K562 (cell line): ENCODE data around the gene ZGLP1. TPM values are rescaled to one million over a fixed set of nuclear protein-coding genes. Genes with fewer than 3 reads are reported as not detected.

Experiments used
- CSDE1 ChIP-seq, 2 experiments: fragments of 450-650 bp; IDR thresholded peaks; 2 replicates each; pipeline ENCODE4 v1.6.1; 2016; ENCODE audit warnings: mild to moderate bottlenecking in 1 of 2
- MAZ ChIP-seq, 2 experiments: fragments of 450-650 bp in 1 of 2; sonication (generic) in 1 of 2; formaldehyde crosslinking; IDR thresholded peaks in 1 of 2; conservative IDR thresholded peaks in 1 of 2; 2 replicates each; pipeline versions ENCODE4 v1.4.0 to v1.5.0; 2020; ENCODE audit warnings: mild to moderate bottlenecking in 1 of 2, missing genetic modification reagents in 1 of 2
- NCOR1 ChIP-seq: fragments of 450-650 bp; IDR thresholded peaks from 2 replicates; pipeline ENCODE4 v1.6.1; 2016; ENCODE audit warnings: mild to moderate bottlenecking, moderate library complexity
- NR3C1 ChIP-seq: sonication (generic); formaldehyde crosslinking; IDR thresholded peaks from 2 replicates; pipeline ENCODE4 v1.8.1; 2022; ENCODE audit warnings: missing genetic modification reagents
- POLR3G ChIP-seq: IDR thresholded peaks from 2 replicates; pipeline ENCODE4 v1.6.1; 2011; ENCODE audit not compliant: insufficient read length, insufficient replicate concordance; ENCODE audit errors: extremely low read depth
- RFX1 ChIP-seq: fragments of 450-650 bp; IDR thresholded peaks from 2 replicates; pipeline ENCODE4 v1.6.1; 2016; ENCODE audit warnings: mild to moderate bottlenecking, moderate library complexity
- SIN3B ChIP-seq: fragments of 450-650 bp; IDR thresholded peaks from 2 replicates; pipeline ENCODE4 v1.6.1; 2017; ENCODE audit warnings: low read depth, mild to moderate bottlenecking, moderate library complexity
- SMARCC2 ChIP-seq: fragments of 450-650 bp; IDR thresholded peaks from 2 replicates; pipeline ENCODE4 v1.6.1; 2017; ENCODE audit warnings: antibody characterized with exemption, moderate library complexity, mild to moderate bottlenecking, low read depth
- SRSF1 ChIP-seq: fragments of 200-400 bp; formaldehyde crosslinking; IDR thresholded peaks from 2 replicates; pipeline ENCODE4 v1.6.1; 2017; ENCODE audit warnings: mild to moderate bottlenecking, low read depth, low read length, moderate library complexity
- TEAD1 ChIP-seq, 2 experiments: fragments of 450-650 bp in 1 of 2; sonication (generic) in 1 of 2; formaldehyde crosslinking; IDR thresholded peaks; 2 replicates each; pipeline versions ENCODE4 v1.4.0 to v1.8.0; 2020 to 2022; ENCODE audit warnings: mild to moderate bottlenecking in 2 of 2, missing genetic modification reagents in 1 of 2
- U2AF2 ChIP-seq: fragments of 200-400 bp; formaldehyde crosslinking; optimal IDR thresholded peaks from 2 replicates; pipeline ENCODE3; 2017; ENCODE audit warnings: low read depth, mild to moderate bottlenecking, low read length
- ZNF197 ChIP-seq: fragments of 200-800 bp; sonication (Bioruptor generic); IDR thresholded peaks from 2 replicates; pipeline ENCODE4 v1.6.1; 2016; ENCODE audit warnings: low read depth, missing genetic modification characterization, missing compliant biosample characterization
- polyA plus RNA-seq, 8 experiments: library from polyadenylated mRNA; depleted of rRNA in 4 of 8; stranded (reverse) in 5 of 8; unstranded in 3 of 8; fragments of >200 nt; fragmentation: Nextera tagmentation in 2 of 8; fragmentation: Illumina TruSeq in 1 of 8; extraction: Ambion mirVana in 2 of 8; extraction: Trizol in 1 of 8; gene quantifications; 2 replicates each; pipeline versions ENCODE4 v1.2.1 to v1.2.3, GENCODE V29; 2011 to 2014; ENCODE audit warnings: inconsistent platforms in 1 of 8, missing spikeins in 1 of 8
- total RNA-seq, 7 experiments: library from RNA; depleted of rRNA in 6 of 7; stranded (reverse); fragments of >200 nt in 6 of 7; fragmentation: Illumina TruSeq in 2 of 7; extraction: Trizol in 2 of 7; gene quantifications; 2 replicates each; pipeline versions ENCODE4 v1.2.1 to v1.2.3, GENCODE V29; 2011 to 2021; ENCODE audit warnings: low replicate concordance in 1 of 7
- TF ChIP-seq, protein P1 (sequence below): sonication (generic); formaldehyde crosslinking; IDR thresholded peaks from 2 replicates; pipeline ENCODE4 v1.8.0; 2022; ENCODE audit warnings: mild to moderate bottlenecking, missing genetic modification reagents
- TF ChIP-seq, protein P2 (sequence below): fragments of 150-350 bp; conservative IDR thresholded peaks from 2 replicates; pipeline ENCODE4 v1.6.1; 2014; ENCODE audit warnings: low read length
- TF ChIP-seq, protein P3 (sequence below): fragments of 250-450 bp; sonication (Bioruptor Pico); IDR thresholded peaks from 2 replicates; pipeline ENCODE4 v1.5.0; 2021

Gene ZGLP1
- total and polyA plus RNA-seq, 9 of the 15 experiments (the other 6 are each of a cell fraction or from before 2014, with no cell fraction given), result 0.24 to 4.5 (median 2.2) TPM

DNA sequence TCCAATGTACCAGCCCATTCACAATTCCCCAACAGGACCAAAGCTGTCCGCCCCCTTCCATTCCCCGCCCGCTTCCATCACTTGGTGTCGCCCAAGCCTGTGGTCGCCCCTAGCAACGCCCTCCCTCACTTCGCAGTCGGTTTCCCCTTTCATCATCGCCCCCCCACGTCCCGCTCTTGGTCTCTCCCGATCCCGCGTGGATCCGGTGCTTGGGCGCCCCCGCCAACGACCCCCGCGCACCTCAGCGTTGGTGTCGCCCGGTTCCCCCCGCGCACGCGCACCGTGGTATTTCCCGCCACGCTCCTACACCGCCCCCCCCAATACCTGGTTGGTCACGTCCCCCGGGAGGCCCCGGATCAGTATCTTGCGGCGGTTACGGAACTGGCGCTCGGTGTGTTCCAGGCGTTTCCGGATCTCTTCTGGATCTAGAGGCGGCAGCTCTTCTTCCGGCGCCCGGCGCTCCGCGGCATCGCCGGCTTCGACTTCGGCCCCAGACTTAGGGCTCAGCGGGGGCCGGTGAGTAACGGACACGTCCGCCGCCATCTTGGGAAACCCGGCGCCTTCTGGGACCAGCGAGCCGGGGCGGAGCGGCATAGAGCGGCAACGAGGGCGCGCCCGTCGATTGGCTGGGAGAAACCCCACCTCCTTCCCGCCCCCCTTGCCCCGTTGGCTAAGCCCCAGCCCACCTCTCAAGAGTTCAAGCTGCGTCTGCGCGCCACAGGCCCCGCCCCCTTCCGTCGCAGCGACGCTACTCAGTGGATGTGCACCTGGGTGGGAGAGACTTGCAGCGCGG lies 23.5 kb upstream of the ZGLP1 start, which contains the start of gene RAVER1 (continued):
- TF ChIP-seq, protein P1, sequence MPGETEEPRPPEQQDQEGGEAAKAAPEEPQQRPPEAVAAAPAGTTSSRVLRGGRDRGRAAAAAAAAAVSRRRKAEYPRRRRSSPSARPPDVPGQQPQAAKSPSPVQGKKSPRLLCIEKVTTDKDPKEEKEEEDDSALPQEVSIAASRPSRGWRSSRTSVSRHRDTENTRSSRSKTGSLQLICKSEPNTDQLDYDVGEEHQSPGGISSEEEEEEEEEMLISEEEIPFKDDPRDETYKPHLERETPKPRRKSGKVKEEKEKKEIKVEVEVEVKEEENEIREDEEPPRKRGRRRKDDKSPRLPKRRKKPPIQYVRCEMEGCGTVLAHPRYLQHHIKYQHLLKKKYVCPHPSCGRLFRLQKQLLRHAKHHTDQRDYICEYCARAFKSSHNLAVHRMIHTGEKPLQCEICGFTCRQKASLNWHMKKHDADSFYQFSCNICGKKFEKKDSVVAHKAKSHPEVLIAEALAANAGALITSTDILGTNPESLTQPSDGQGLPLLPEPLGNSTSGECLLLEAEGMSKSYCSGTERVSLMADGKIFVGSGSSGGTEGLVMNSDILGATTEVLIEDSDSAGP, result peak; percentile 81; the same call in 1 of the 2 replicates
- TF ChIP-seq MAZ (CRISPR knock-in tag; conservative IDR thresholded peaks at IDR 0.05 in 1 of 2, IDR thresholded peaks at IDR 0.05 in 1 of 2) (peak; percentile 86 to 87), SRSF1 (0 out of 2 replicates have a peak, but pooled peaks have one; percentile 64), SMARCC2 (no peak), POLR3G (no peak), ZNF197 (CRISPR knock-in tag) (no peak), TEAD1 (CRISPR knock-in tag; IDR thresholded peaks at IDR 0.05) (peak in 1 of 2 experiments; percentile 65; a peak in 1 of 4 replicates), U2AF2 (no peak), SIN3B (peak; percentile 92), NR3C1 (no peak), CSDE1 (IDR thresholded peaks at IDR 0.05) (0 out of 4 replicates have a peak, but pooled peaks of 1 of the 2 experiments have one; percentile 76), RFX1 (peak; percentile 95), NCOR1 (peak; percentile 6; the same call in 1 of the 2 replicates)
- TF ChIP-seq, protein P2, sequence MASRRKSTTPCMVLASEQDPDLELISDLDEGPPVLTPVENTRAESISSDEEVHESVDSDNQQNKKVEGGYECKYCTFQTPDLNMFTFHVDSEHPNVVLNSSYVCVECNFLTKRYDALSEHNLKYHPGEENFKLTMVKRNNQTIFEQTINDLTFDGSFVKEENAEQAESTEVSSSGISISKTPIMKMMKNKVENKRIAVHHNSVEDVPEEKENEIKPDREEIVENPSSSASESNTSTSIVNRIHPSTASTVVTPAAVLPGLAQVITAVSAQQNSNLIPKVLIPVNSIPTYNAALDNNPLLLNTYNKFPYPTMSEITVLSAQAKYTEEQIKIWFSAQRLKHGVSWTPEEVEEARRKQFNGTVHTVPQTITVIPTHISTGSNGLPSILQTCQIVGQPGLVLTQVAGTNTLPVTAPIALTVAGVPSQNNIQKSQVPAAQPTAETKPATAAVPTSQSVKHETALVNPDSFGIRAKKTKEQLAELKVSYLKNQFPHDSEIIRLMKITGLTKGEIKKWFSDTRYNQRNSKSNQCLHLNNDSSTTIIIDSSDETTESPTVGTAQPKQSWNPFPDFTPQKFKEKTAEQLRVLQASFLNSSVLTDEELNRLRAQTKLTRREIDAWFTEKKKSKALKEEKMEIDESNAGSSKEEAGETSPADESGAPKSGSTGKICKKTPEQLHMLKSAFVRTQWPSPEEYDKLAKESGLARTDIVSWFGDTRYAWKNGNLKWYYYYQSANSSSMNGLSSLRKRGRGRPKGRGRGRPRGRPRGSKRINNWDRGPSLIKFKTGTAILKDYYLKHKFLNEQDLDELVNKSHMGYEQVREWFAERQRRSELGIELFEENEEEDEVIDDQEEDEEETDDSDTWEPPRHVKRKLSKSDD, result peak; percentile 76; the same call in 1 of the 2 replicates
- TF ChIP-seq, protein P3, sequence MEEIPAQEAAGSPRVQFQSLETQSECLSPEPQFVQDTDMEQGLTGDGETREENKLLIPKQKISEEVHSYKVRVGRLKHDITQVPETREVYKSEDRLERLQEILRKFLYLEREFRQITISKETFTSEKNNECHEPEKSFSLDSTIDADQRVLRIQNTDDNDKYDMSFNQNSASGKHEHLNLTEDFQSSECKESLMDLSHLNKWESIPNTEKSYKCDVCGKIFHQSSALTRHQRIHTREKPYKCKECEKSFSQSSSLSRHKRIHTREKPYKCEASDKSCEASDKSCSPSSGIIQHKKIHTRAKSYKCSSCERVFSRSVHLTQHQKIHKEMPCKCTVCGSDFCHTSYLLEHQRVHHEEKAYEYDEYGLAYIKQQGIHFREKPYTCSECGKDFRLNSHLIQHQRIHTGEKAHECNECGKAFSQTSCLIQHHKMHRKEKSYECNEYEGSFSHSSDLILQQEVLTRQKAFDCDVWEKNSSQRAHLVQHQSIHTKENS (CRISPR knock-in tag), result no peak
